ENCODE measurements around the gene FGG. TPM values are rescaled to one million over a fixed set of nuclear protein-coding genes. Genes with fewer than 3 reads are reported as not detected.

The FGG gene
- total RNA-seq, 4 donors from 2014 or later: not detected

- H3K4me1 ChIP-seq: no peaks in the 10 kb centered on the region
Observed at GRCh38 chr4:154585369-154586018, 27.0 kb downstream of the FGG start.

GRCh38 chr4:154584259-154584658 lies 28.2 kb downstream of the FGG start:
- Histone ChIP-seq H3K9me3 (no peaks in the 10 kb centered on the region), H3K36me3 (no peaks in the 10 kb centered on the region), H3K27me3 (no peaks in the 10 kb centered on the region), H3K4me3 (no peak overlapping the region), H3K4me1 (no peaks in the 10 kb centered on the region), H3K27ac (no peak overlapping the region)
- DNase-seq (ENCODE audit: low spot score in 2 of 2): no peak
- 89 to 92% methylated on average over 5 of the region's 5 CpGs for WGBS, 2 donors
- TF ChIP-seq EP300 (IDR thresholded peaks at IDR 0.05) (no peak), POLR2A (IDR thresholded peaks at IDR 0.05) (no peak)
- TF ChIP-seq, protein P1, sequence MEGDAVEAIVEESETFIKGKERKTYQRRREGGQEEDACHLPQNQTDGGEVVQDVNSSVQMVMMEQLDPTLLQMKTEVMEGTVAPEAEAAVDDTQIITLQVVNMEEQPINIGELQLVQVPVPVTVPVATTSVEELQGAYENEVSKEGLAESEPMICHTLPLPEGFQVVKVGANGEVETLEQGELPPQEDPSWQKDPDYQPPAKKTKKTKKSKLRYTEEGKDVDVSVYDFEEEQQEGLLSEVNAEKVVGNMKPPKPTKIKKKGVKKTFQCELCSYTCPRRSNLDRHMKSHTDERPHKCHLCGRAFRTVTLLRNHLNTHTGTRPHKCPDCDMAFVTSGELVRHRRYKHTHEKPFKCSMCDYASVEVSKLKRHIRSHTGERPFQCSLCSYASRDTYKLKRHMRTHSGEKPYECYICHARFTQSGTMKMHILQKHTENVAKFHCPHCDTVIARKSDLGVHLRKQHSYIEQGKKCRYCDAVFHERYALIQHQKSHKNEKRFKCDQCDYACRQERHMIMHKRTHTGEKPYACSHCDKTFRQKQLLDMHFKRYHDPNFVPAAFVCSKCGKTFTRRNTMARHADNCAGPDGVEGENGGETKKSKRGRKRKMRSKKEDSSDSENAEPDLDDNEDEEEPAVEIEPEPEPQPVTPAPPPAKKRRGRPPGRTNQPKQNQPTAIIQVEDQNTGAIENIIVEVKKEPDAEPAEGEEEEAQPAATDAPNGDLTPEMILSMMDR (IDR thresholded peaks at IDR 0.05): no peak

More at GRCh38 chr4:154585369-154586018, 27.0 kb downstream of the FGG start:
- TF ChIP-seq, protein P1 (IDR thresholded peaks at IDR 0.05): no peak
- no peak for TF ChIP-seq POLR2A (IDR thresholded peaks at IDR 0.05)
- TF ChIP-seq EP300 (IDR thresholded peaks at IDR 0.05): no peak
- no peak overlapping the region for H3K4me3 ChIP-seq
- H3K27ac ChIP-seq: no peak overlapping the region
- no peaks in the 10 kb centered on the region for H3K36me3 ChIP-seq
- H3K9me3 ChIP-seq: no peaks in the 10 kb centered on the region
- WGBS, 2 donors: 85% methylated on average over 10 of the region's 10 CpGs
- no peaks in the 10 kb centered on the region for H3K27me3 ChIP-seq
- DNase-seq (ENCODE audit: low spot score in 2 of 2): no peak

GRCh38 chr4:154583677-154584076 lies 28.8 kb downstream of the FGG start:
- no peak overlapping the region for H3K27ac ChIP-seq
- no peak for TF ChIP-seq POLR2A (IDR thresholded peaks at IDR 0.05)
- TF ChIP-seq, protein P1 (IDR thresholded peaks at IDR 0.05): no peak
- TF ChIP-seq EP300 (IDR thresholded peaks at IDR 0.05): no peak
- H3K4me1 ChIP-seq: no peaks in the 10 kb centered on the region
- no peak for DNase-seq (ENCODE audit: low spot score in 2 of 2)
- no peaks in the 10 kb centered on the region for H3K27me3 ChIP-seq
- no peaks in the 10 kb centered on the region for H3K9me3 ChIP-seq
- H3K36me3 ChIP-seq: no peaks in the 10 kb centered on the region
- no peak overlapping the region for H3K4me3 ChIP-seq

DNA sequence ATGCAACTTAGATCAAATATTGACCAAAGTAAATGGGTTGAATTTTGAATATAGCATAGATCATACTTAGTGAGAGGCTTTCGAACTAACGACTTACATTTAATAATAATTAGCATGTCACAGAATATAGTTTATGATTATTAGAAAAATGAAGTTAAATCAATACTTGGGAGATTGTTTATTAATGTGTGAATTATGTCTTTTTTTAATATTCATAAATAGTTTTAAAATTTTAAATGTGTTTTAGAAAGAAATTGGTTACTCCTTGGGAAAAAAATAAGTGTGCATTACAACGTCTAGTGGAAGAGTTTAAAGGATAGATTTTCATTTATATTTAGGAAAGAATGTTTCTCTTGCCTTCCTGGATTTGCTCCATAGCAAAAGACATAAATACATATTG lies 29.2 kb downstream of the FGG start:
- 87 to 89% methylated on average over 3 of the region's 3 CpGs for WGBS, 2 donors
- Histone ChIP-seq H3K4me1 (no peaks in the 10 kb centered on the region), H3K9me3 (no peaks in the 10 kb centered on the region), H3K4me3 (no peak overlapping the region), H3K27ac (no peak overlapping the region), H3K36me3 (no peaks in the 10 kb centered on the region), H3K27me3 (no peaks in the 10 kb centered on the region)
- TF ChIP-seq POLR2A (IDR thresholded peaks at IDR 0.05) (no peak), EP300 (IDR thresholded peaks at IDR 0.05) (no peak)
- TF ChIP-seq, protein P1 (IDR thresholded peaks at IDR 0.05): no peak
- no peak for DNase-seq (ENCODE audit: low spot score in 2 of 2)

DNA sequence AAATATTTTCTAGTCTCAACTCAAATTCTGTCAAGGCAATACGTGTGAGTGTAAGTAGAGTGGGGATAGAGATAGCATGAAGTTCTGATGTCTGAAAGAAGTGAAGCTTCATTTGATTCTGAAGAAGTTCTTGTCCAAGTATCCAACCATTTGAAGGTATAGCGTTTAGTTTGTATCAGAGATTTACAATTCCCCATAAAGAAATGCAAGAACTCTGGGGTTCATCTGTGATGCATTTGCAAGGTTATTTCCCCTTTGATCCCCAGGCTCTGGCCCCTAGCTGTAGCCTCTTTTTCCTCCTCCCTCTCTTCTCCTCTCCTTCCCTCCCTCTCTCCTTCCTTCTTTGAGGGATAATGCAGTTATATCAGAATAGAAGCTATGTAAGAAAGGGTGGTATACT lies 29.7 kb downstream of the FGG start:
- no peak for TF ChIP-seq POLR2A (IDR thresholded peaks at IDR 0.05)
- TF ChIP-seq EP300 (IDR thresholded peaks at IDR 0.05): no peak
- TF ChIP-seq, protein P1 (IDR thresholded peaks at IDR 0.05): no peak
- H3K4me1 ChIP-seq: no peaks in the 10 kb centered on the region
- 63 to 87% methylated on average over 2 of the region's 2 CpGs for WGBS, 2 donors
- no peaks in the 10 kb centered on the region for H3K36me3 ChIP-seq
- H3K27ac ChIP-seq: no peak overlapping the region
- no peaks in the 10 kb centered on the region for H3K9me3 ChIP-seq
- no peak for DNase-seq (ENCODE audit: low spot score in 2 of 2)
- no peak overlapping the region for H3K4me3 ChIP-seq
- no peaks in the 10 kb centered on the region for H3K27me3 ChIP-seq
